ACC112 (cell line): ENCODE data around the gene ERFE.

ENCODE experiments used
- H2AFZ ChIP-seq: fragments of 200-600 bp; sonication (generic); one replicate; pipeline ENCODE4 v1.6.0; 2017; ENCODE audit warnings: antibody characterized with exemption, low read length; ENCODE audit not compliant: unreplicated experiment
- H3K27ac ChIP-seq: fragments of 200-600 bp; sonication (generic); 2 replicates; pipeline ENCODE4 v1.5.1; 2014; ENCODE audit warnings: low read depth, mild to moderate bottlenecking, antibody characterized with exemption, low read length, moderate library complexity
- H3K27me3 ChIP-seq: fragments of 200-600 bp; sonication (generic); 2 replicates; pipeline ENCODE4 v1.6.1; 2014; ENCODE audit warnings: mild to moderate bottlenecking, antibody characterized with exemption, low read length, moderate library complexity, mixed read lengths; ENCODE audit not compliant: insufficient read depth
- H3K36me3 ChIP-seq: fragments of 200-600 bp; sonication (generic); 2 replicates; pipeline ENCODE4 v1.6.1; 2016; ENCODE audit warnings: mild to moderate bottlenecking, antibody characterized with exemption, low read length, moderate library complexity, mixed read lengths; ENCODE audit not compliant: insufficient read depth
- H3K4me1 ChIP-seq: fragments of 200-600 bp; sonication (generic); one replicate; pipeline ENCODE4 v1.6.1; 2016; ENCODE audit warnings: low read length, mixed read lengths; ENCODE audit not compliant: insufficient read depth, unreplicated experiment, control insufficient read depth
- H3K4me3 ChIP-seq: fragments of 200-600 bp; sonication (generic); 2 replicates; pipeline ENCODE4 v1.5.1; 2014; ENCODE audit warnings: mild to moderate bottlenecking, low read depth, low read length
- H3K79me2 ChIP-seq: fragments of 200-600 bp; sonication (generic); one replicate; pipeline ENCODE4 v1.6.0; 2016; ENCODE audit warnings: low read length; ENCODE audit not compliant: control insufficient read depth, unreplicated experiment, insufficient read depth

Gene ERFE

DNA sequence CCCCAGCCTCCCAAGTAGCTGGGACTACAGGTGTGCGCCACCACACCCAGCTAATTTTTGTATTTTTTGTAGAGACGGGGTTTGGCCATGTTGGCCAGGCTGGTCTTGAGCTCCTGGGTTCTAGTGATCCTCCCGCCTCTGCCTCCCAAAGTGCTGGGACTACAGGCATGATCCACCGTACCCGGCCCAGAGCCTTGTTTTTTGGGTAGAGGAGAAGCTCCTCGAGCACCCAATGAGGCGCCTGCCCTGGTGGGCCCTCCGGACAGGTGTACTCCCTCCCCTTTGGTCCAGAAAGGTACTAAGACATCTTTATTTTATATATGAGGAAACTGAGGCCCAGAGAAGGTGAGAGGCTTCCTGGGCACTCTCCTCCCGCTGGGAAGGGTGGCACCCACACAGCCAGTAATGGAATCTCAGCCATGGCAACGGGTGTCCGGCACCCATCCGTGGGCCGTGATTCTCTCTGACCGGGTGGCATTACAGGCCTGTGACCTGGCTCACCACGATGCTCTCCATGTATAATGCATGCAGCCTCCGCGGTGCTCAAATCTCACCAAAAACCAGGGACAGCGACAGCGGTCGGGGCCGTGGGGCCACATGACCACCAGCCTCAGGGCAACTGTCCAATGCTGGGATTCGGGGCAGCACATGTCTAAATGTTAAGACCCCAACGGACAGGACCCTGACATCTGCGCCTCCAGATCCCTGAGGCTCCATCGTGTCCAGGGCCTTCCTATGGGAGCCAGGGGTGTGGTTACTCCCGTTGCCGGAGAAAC lies 37.1 kb upstream of the ERFE start:
- Histone ChIP-seq H2AFZ (no peak overlapping the region), H3K36me3 (no peaks in the 10 kb centered on the region), H3K4me1 (no peaks in the 10 kb centered on the region), H3K4me3 (no peak overlapping the region), H3K79me2 (no peaks in the 10 kb centered on the region), H3K27me3 (peaks cover 29% of the 10 kb centered on the region), H3K27ac (no peak overlapping the region)

DNA sequence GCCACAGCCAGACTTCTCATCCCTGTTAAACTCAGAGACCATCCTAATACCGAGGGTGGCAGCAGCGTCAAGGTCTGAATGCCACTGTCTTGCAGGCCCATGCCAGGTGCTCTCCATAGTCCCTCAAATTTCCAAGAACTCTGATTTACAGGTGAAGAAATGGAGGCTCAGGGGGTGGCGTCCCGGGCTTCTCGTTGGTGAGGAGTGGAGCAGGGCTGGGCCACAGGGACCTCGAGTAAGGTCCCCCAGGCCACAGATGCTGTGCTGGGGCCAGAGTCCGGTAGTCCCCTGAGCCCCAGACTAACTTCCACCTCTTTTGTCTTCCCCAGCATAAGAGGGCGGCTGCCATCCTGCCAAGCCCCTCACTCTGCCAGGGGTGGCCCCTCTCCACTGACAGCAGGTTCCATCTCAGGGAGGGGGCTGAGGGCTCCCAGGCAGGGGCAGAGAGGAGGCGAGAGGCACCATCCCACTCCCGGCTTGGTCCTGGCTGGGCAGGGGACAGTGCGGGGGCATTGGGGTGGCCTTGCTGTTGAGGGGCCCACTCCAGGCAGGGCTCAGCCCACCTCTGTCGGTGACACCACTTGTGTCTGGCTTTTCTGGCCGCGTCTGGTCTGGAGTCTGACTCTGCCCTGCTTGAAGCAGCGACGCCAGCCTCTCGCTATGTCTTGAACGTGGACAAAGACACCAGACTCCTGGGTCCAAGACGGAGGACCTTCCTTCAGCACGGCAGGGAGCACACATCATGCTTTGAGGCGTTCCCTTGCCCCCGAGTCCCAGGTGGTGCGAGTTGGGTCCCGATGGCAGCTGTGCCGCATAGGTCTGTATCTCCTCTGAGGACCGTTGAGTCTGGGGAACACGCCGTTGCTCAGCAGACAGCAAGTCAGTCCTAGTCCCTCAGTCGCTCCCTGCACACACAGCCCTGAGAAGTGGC lies 36.2 kb upstream of the ERFE start:
- Histone ChIP-seq H3K79me2 (no peaks in the 10 kb centered on the region), H3K27ac (no peak overlapping the region), H3K27me3 (peaks cover 25% of the 10 kb centered on the region), H3K36me3 (no peaks in the 10 kb centered on the region), H3K4me3 (no peak overlapping the region), H3K4me1 (peaks cover 2% of the 10 kb centered on the region), H2AFZ (no peak overlapping the region)

DNA sequence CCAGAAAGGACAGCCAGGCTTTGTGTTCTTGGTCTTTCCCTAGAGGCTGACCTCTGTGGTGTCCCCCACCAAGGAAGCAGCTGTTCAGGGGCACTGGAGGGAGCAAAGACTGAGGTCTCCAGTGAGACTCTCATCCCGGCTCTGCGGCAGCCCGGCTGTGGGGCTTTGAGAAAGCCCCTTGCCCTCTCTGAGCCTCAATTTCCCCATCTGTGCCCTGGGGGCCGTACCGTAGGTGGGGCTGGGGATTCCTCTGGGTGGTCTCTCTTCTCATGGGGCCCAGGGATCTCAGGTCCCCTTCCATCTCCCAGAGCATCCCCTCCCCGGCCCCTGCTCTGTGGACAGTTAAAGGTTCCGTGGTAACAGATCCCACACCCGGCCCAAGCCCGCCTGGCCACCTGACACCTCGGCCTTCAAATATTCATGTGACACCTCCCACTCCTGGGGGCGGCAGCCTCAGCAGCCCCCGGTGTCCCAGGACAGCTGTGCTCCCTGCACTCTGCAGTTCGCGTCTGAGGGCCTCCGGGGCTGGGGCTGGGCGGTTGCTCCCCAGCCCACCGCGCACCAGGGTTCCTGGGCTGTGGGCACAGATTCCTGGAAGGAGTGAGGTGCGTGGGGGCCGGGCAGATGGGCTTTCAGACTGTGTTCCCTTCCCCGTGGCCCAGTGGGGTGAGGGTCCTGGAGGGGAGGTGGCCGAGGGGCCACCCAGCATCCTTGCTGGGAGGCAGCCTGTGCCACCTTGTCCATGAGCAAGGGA lies 35.4 kb upstream of the ERFE start:
- H3K79me2 ChIP-seq = no peaks in the 10 kb centered on the region
- peaks cover 2% of the 10 kb centered on the region for H3K4me1 ChIP-seq
- peaks cover 17% of the 10 kb centered on the region for H3K27me3 ChIP-seq
- no peak overlapping the region for H3K27ac ChIP-seq
- H3K36me3 ChIP-seq = no peaks in the 10 kb centered on the region
- no peak overlapping the region for H2AFZ ChIP-seq
- H3K4me3 ChIP-seq = no peak overlapping the region

DNA sequence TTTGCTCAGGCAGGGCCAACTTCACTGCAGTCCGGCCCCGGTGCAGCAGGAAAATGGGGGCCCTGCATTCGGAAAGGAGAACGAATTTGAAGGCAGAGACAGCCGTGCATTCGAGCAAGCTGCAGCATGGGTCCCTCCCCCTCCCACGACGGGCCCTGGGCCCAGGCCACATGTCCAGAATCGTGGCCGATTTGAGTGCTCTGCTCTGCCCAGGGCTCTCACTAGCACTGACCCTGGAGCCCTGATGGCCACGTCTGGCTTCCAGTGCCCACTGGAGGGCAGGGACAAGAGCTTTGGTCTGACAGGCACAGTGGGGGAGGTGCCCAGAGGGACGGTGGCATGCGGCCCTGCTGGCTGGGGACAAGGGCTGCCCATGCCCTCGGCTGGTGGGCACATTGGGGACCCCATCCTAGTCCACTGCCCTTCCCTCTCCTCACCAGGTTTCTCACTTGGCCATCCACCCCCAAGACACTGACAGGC lies 34.7 kb upstream of the ERFE start:
- peaks cover 2% of the 10 kb centered on the region for H3K4me1 ChIP-seq
- H3K36me3 ChIP-seq = no peaks in the 10 kb centered on the region
- peaks cover 11% of the 10 kb centered on the region for H3K27me3 ChIP-seq
- no peak overlapping the region for H3K4me3 ChIP-seq
- no peaks in the 10 kb centered on the region for H3K79me2 ChIP-seq
- H3K27ac ChIP-seq = no peak overlapping the region
- H2AFZ ChIP-seq = no peak overlapping the region

DNA sequence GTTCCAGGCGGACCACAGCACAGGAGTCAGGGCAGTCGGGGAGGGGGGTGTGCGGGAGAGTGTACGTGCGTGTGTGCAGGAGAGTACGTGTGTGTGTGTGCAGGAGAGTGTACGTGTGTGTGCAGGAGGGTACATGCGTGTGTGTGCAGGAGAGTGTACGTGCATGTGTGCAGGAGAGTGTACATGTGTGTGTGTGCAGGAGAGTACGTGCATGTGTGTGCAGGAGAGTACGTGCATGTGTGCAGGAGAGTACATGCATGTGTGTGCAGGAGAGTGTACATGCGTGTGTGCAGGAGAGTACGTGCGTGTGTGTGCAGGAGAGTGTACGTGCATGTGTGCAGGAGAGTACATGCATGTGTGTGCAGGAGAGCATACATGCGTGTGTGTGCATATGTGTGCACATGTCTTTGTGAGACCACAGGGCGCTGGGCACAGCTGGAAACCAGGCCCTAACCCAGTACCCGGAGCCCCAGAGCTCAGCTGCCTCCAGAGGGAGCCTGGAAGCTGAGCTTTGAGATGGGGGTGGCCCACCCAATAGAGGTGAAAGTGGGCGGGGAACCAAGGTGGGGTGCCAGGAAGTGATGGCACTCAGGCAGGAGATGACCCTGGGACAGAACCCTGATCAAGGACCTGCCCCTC lies 34.2 kb upstream of the ERFE start:
- Histone ChIP-seq H3K4me3 (no peak overlapping the region), H3K27me3 (peaks cover 6% of the 10 kb centered on the region; the same call in 1 of the 2 replicates), H3K79me2 (no peaks in the 10 kb centered on the region), H2AFZ (no peak overlapping the region), H3K27ac (no peak overlapping the region), H3K4me1 (peaks cover 2% of the 10 kb centered on the region), H3K36me3 (no peaks in the 10 kb centered on the region)

DNA sequence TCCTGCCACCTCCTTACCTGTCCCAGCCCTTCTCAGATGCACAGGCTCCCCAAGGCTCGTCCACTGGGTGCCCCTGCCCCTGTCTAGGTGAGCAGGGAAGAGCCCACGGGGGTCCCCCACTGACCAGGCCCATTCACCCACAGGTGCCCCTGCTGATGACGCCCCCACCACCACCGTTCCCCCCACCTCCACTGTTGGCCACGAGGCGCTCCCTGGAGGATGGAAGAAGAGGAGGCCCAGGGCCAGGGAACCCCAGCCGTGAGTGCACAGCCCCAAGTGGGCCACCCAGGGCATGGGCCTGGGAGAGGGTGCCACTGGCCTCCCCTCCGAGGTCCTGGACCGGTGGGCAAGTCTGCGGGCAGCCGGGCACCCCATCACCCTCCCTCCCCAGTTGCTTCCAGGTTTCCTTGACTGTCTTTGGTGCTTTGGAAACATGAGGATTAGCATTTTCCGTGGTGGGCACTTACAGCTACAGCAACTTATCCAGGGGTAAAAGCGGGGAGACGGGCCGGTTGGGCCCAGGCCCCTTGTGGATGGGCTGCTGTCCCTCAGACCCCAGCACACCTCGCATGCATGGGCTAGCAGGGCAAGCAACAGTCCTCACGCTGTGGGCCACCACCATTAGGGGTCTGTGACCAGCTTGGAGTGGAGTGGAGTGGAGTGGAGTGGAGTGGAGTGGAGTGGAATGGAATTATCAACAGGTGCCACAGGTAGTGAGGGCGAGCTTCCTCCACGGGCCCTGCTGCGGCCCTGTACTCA lies 33.5 kb upstream of the ERFE start:
- H3K4me1 ChIP-seq = peaks cover 2% of the 10 kb centered on the region
- H3K27me3 ChIP-seq = no peaks in the 10 kb centered on the region
- no peaks in the 10 kb centered on the region for H3K36me3 ChIP-seq
- H3K27ac ChIP-seq = no peak overlapping the region
- H3K79me2 ChIP-seq = no peaks in the 10 kb centered on the region
- no peak overlapping the region for H3K4me3 ChIP-seq
- H2AFZ ChIP-seq = no peak overlapping the region

DNA sequence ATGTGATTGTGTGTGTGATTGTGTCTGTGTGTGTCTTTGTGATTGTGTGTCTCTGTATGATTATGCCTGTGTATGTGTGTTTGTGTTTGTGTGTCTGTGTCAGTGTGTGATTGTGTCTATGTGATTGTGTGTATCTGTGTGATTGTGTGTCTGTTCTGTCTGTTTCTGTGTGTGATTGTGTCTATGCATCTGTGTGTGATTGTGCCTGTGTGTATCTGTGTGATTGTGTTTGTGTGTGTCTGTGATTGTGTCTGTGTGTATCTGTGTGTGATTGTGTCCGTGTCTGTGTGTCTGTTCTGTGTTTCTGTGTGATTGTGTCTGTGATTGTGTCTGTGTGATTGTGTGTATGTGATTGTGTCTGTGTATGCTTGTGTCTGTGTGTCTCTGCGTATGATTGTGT lies 32.4 kb upstream of the ERFE start:
- no peaks in the 10 kb centered on the region for H3K36me3 ChIP-seq
- no peak overlapping the region for H3K4me3 ChIP-seq
- H3K79me2 ChIP-seq = no peaks in the 10 kb centered on the region
- H3K27ac ChIP-seq = no peak overlapping the region
- H3K4me1 ChIP-seq = peaks cover 2% of the 10 kb centered on the region
- H3K27me3 ChIP-seq = no peaks in the 10 kb centered on the region
- H2AFZ ChIP-seq = no peak overlapping the region

DNA sequence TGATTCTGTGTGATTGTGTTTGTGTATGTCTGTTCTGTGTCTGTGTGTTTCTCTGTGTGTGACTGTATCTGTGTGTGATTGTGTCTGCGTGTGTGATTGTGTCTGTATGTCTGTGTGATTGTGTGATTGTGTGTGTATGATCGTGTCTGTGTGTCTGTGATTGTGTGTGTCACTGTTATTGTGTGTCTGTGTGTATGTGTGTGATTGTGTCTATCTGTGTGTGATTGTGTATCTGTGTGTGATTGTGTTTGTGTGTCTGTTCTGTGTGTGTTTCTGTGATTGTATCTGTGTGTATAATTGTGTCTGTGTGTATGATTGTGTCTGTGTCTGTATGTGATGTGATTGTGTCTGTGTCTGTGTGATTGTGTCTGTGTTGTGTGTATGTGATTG lies 32.0 kb upstream of the ERFE start:
- H3K4me1 ChIP-seq = peaks cover 2% of the 10 kb centered on the region
- H3K27ac ChIP-seq = no peak overlapping the region
- H3K79me2 ChIP-seq = no peaks in the 10 kb centered on the region
- no peaks in the 10 kb centered on the region for H3K27me3 ChIP-seq
- no peak overlapping the region for H2AFZ ChIP-seq
- H3K4me3 ChIP-seq = 0 out of 2 replicates have a peak overlapping the region, but pooled peaks have one; percentile 53
- no peaks in the 10 kb centered on the region for H3K36me3 ChIP-seq

DNA sequence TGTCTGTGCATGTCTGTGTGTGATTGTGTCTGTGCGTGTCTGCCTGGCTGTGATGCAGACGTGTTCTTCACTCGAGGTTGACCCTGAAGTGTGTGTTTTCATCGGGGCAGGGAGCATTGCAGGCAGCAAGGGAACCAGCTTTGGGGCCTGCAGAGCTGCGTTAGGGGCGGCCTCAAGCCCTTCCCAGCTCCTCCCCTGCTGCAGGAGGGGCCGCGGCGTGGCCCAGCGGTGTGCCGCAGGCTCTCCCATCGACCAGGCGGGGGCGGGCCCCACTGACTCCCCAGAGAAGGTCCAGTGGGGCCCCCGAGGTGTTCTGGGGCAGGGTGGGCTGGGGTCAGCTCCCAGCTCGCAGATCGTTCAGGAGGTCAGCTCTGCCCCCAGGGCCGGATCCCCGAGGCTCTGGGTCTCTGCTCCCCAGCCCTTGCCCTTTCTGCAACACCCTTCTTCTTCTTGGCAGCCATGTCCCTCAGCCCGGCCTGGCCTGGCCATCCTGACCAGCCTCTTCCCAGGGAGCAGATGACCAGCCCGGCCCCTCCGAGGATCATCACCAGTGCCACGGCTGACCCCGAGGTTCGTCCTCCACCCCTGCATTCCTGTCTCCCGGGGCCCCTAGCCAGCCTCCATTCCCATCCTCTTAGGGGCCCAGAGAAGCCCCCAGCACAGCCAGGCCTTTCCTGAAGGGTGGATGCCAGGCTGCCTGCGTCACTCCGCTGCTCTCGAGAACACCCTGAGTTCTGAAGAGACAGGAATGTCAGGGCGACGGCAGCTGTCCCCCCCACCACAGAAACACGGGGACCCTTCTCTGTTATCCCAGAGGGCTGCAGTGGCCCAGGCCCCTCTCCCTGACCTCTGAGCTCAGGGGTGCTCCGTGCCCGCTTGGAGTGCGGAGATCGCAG lies 31.4 kb upstream of the ERFE start:
- H3K36me3 ChIP-seq = no peaks in the 10 kb centered on the region
- no peak overlapping the region for H3K27ac ChIP-seq
- no peak overlapping the region for H2AFZ ChIP-seq
- peaks cover 2% of the 10 kb centered on the region for H3K4me1 ChIP-seq
- H3K4me3 ChIP-seq = peak overlapping the region; percentile 53
- H3K79me2 ChIP-seq = no peaks in the 10 kb centered on the region
- no peaks in the 10 kb centered on the region for H3K27me3 ChIP-seq
